Muscle layer of colon (tissue), 2 donors: Measurements from ENCODE around the gene MAN2C1.
A peak's percentile ranks its signal among the peaks of the same experiment; 100 is the strongest.

Experiments used
- H3K27ac ChIP-seq: one replicate; pipeline ENCODE4 v1.7.0; 2013; ENCODE audit warnings: low read depth, mild to moderate bottlenecking, low read length, moderate library complexity
- H3K27me3 ChIP-seq, 2 donors: one replicate each; pipeline ENCODE4 v1.7.0; 2013; ENCODE audit warnings: low read length in 2 of 2, mild to moderate bottlenecking in 2 of 2; ENCODE audit not compliant: insufficient read depth in 2 of 2, control insufficient read depth in 1 of 2
- H3K36me3 ChIP-seq: one replicate; pipeline ENCODE4 v1.7.0; 2013; ENCODE audit warnings: mild to moderate bottlenecking, low read length; ENCODE audit not compliant: insufficient read depth
- H3K4me1 ChIP-seq: one replicate; pipeline ENCODE4 v1.7.0; 2013; ENCODE audit warnings: mild to moderate bottlenecking, low read length; ENCODE audit not compliant: insufficient read depth
- H3K4me3 ChIP-seq, 2 donors: one replicate each; pipeline ENCODE4 v1.7.0; 2013; ENCODE audit warnings: low read length in 2 of 2, low read depth in 1 of 2, mild to moderate bottlenecking in 1 of 2, moderate library complexity in 1 of 2
- H3K9ac ChIP-seq: one replicate; pipeline ENCODE4 v1.7.0; 2013; ENCODE audit warnings: low read length
- H3K9me3 ChIP-seq: one replicate; pipeline ENCODE4 v1.7.0; 2013; ENCODE audit warnings: mild to moderate bottlenecking, low read length
- donor health status: abdominal sarcoma.
- donor health status: Adenocarcinoma of cecum.

Gene MAN2C1

DNA sequence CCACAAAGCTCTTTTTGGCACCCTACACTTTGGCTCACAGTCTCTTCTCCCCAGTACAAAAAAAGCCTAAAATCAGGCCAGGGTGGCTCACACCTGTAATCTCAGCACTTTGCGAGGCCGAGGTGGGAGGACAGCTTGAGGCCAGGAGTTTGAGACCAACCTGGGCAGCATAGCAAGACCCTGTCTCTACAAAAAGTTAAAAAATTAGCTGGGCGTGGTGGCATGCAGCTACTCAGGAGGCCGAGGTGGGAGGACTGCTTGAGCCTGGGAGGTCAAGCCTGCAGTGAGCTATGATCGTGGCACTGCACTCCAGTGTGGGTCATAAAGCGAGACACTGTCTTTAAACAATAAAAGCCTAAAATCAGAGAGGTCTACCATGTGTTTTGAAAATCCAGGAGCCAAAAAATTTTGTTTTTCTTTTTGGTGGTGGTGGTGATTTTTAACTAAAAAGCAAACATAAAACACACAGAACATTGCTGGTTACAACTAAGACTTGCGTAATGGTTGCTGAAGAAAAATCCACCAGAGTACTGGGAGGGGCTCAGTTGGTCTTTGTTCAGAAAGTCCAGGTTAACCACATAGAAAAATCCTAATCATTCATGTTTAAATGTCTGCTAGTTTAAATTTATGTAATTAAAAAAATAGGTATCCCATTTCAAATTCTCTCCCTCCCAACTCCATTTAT is 1.6 kb upstream of the MAN2C1 start:
- H3K4me3 ChIP-seq = no peak overlapping the region
- H3K36me3 ChIP-seq = peaks cover 64% of the 10 kb centered on the region
- no peak overlapping the region for H3K9ac ChIP-seq
- no peaks in the 10 kb centered on the region for H3K27me3 ChIP-seq
- H3K9me3 ChIP-seq = no peaks in the 10 kb centered on the region
- peaks cover 24% of the 10 kb centered on the region for H3K4me1 ChIP-seq
- no peak overlapping the region for H3K27ac ChIP-seq

DNA sequence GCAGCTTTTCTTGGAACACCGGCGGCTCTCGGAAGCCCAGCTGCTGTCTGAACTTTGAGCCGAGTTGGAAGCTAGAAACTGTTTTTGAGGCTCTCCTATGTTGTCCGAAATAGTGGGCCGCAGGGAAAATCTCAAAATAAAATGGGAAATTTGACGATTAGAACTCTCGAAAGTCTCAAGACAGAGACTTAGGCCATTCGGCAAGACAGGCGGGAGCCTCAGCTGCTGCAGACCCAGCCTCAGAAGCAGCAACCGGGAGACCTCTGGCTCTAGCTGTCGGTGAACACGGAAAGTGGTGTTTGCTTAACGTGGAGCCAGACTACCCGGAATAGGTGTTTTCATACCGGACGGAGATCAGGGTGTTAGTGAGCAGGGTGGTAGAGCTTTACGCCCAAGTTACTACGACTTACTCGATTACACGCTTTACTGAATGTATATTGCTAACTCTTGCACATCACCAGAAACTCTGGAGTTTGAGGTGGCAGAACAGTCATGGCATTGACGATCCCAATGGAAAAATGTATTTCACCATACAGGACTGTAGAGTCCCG is 357 bp upstream of the MAN2C1 start:
- no peaks in the 10 kb centered on the region for H3K27me3 ChIP-seq
- H3K4me1 ChIP-seq = peaks cover 24% of the 10 kb centered on the region
- peaks cover 62% of the 10 kb centered on the region for H3K36me3 ChIP-seq
- H3K4me3 ChIP-seq = peak overlapping the region; percentile 75 to 98
- H3K27ac ChIP-seq = peak overlapping the region; percentile 93
- no peaks in the 10 kb centered on the region for H3K9me3 ChIP-seq
- peak overlapping the region; percentile 89 for H3K9ac ChIP-seq

DNA sequence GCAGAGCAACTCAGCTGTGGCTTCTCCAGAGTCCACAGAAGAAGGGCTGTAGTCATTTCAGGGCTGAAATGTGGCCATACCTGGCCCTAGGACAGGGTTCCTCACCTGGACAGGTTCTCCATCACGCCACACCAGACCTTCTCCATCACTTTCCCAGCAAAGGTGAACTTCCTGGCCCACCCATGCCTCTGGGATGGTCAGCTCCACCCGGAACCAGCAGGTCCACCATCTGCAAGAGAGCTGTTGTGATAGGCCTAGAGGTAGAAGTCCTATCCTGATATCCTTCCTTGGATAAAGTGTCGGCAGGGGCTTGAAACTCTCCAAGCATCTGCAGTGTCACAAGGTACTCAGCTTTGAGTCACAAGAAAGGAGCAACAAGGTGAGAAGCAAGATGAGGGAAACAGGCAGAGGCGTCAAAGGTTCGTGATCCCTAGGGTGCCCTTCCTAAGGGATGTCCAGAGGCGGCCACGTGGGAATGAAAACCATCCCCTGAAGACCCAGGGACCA is 948 bp downstream of the MAN2C1 start:
- H3K27me3 ChIP-seq = no peaks in the 10 kb centered on the region
- H3K9ac ChIP-seq = peak overlapping the region; percentile 22
- H3K9me3 ChIP-seq = no peaks in the 10 kb centered on the region
- H3K27ac ChIP-seq = peak overlapping the region; percentile 93
- peaks cover 54% of the 10 kb centered on the region for H3K36me3 ChIP-seq
- peak overlapping the region; percentile 75 to 98 for H3K4me3 ChIP-seq
- H3K4me1 ChIP-seq = peaks cover 24% of the 10 kb centered on the region

DNA sequence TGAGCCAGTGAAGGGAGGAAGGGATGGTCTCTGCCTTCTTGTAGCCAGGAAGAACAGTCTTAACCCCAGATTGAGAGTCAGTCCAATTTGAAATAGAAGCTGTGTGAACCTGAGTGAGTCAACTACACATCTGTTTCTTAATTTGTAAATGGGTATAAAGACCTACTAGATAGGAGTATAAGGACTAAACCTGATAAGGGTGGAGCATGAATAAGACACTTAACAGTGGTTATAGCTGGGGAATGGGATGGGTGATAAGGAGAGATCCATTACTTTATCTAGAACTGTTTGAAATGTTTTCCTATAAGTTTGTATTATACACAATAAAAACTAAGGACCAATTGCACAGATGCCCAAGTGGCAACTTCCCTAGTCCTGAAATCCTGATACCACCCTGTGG is 1.4 kb downstream of the MAN2C1 start:
- H3K4me1 ChIP-seq = peaks cover 24% of the 10 kb centered on the region
- H3K27ac ChIP-seq = no peak overlapping the region
- H3K27me3 ChIP-seq = no peaks in the 10 kb centered on the region
- peak overlapping the region in 1 of 2 donors; percentile 75 for H3K4me3 ChIP-seq
- peaks cover 52% of the 10 kb centered on the region for H3K36me3 ChIP-seq
- no peaks in the 10 kb centered on the region for H3K9me3 ChIP-seq
- no peak overlapping the region for H3K9ac ChIP-seq

DNA sequence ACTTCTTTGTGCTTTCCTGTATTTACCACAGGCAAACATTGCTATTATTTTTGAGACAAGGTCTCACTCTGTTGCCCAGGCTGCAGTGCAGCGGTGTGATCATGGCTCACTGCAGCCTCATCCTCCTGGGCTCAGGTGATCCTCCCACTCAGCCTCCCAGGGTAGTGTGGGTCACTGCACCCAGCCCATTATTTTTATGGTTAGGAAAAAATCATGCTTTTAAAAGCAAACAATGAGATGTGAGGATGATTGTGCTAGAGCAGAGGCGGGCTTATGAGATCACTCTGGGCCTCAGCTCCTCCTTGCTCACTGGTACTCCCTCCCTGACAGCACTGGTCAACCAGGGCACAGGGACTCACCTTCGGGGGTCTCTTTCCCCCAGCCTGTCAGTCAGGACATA is 2.2 kb downstream of the MAN2C1 start:
- Histone ChIP-seq H3K9ac (no peak overlapping the region), H3K36me3 (peaks cover 53% of the 10 kb centered on the region), H3K4me1 (peaks cover 24% of the 10 kb centered on the region), H3K27me3 (no peaks in the 10 kb centered on the region), H3K4me3 (no peak overlapping the region), H3K27ac (no peak overlapping the region), H3K9me3 (no peaks in the 10 kb centered on the region)

DNA sequence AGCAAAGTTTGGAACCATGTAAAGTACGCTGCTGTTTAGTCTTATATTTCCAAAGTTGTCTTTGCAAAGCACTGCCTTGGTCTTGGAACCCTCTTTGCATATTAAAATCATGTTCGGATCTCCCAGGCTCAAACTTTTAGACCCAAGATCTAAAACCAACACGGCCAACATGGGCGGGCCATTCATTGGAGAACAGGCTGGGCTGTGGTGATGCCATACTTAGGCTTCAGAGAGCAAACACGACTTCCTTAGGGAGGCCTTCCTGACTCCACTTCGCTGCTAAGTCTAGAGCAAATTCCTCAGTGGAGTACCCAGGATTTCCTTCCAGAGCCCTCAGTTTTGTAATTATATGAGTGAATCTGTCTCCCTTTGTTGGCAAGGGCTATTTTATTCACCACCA is 3.5 kb downstream of the MAN2C1 start:
- Histone ChIP-seq H3K9ac (no peak overlapping the region), H3K4me1 (peaks cover 24% of the 10 kb centered on the region), H3K27me3 (no peaks in the 10 kb centered on the region), H3K9me3 (no peaks in the 10 kb centered on the region), H3K4me3 (no peak overlapping the region), H3K36me3 (peaks cover 56% of the 10 kb centered on the region), H3K27ac (no peak overlapping the region)

DNA sequence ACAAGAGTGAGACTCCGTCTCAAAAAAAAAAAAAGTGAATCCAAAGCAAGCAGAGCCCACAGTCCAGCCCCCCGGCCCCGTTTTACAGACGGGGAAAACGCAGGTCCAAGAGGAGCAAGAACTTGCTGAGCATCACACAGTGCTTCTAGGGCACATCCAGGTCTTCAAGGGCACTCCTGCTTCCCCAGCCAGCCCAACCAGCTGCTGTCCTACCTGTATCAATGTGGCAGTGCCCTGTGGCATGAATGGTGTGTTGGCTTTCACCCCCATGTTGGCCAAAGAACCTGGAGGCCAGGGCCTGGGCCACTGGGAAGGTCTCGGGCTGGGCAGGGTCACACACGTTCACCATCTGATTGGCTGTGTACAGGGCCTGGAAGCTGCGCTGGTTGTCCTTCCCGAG is 4.6 kb downstream of the MAN2C1 start:
- Histone ChIP-seq H3K4me1 (peaks cover 13% of the 10 kb centered on the region), H3K27ac (no peak overlapping the region), H3K9me3 (no peaks in the 10 kb centered on the region), H3K9ac (no peak overlapping the region), H3K27me3 (no peaks in the 10 kb centered on the region), H3K36me3 (peaks cover 60% of the 10 kb centered on the region), H3K4me3 (no peak overlapping the region)

DNA sequence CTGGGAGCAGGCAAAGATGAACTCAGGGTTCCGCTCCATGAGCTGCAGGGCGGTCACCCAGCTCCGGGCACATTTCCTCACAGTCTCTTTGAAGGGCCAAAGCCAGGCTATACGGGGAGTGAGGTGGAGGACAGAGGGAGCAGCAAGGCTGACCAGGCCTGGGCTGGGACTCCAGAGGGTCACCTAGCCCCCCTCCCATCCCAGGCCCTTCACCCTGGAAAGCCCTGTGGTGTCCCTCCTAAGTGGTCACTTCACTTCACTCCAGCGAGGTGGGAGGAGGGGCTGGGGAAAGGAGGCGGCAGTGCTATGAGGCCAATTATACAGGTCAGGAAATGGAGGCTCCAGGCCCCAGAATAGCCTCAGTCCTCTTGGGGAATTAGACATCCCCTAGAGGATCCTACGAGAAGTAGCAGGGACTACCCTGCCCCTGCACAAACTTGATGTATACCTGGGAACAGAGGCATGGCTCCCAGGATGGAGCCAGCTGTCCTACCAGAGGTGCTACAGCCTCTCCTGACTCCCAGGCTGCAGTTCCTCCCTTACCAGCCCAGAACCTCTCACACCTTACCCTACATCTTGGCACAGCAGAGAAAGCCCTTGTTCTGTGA is 5.7 kb downstream of the MAN2C1 start:
- Histone ChIP-seq H3K4me3 (no peak overlapping the region), H3K4me1 (peaks cover 11% of the 10 kb centered on the region), H3K9me3 (no peaks in the 10 kb centered on the region), H3K36me3 (peaks cover 66% of the 10 kb centered on the region), H3K9ac (no peak overlapping the region), H3K27me3 (no peaks in the 10 kb centered on the region), H3K27ac (no peak overlapping the region)

DNA sequence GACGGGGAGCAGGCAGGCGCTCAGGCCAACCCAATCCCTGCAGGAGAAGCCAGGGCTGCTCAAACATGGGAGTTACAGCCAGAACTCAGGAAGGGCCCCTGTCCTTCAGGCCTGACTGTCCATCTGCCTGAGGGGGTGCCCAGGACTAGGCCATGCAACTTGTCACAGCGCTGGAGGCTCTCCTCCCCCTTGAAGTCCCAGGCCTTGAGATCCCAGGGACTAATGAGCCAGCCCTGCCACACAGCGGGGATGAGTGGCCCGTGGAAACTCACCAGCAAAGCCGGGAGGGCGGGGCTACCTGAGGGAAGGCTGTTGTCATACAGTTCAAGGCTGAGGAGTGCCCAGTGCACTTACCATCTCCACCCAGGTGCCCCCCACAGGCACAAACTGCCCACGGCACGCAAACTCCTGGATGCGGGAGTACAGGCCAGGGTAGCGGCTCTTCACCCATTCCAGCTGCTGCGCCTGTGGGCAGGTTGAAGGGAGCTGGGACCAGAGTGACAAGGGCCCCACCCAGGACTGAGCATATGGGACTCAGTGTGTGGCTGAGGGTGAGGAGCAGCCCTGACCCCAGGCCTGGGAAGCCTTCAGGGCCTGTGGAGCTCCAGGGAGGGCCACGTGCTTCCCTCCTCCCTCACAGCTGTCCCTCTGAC is 6.3 kb downstream of the MAN2C1 start:
- peaks cover 4% of the 10 kb centered on the region for H3K4me1 ChIP-seq
- no peak overlapping the region for H3K4me3 ChIP-seq
- no peaks in the 10 kb centered on the region for H3K9me3 ChIP-seq
- no peak overlapping the region for H3K9ac ChIP-seq
- H3K36me3 ChIP-seq = peaks cover 65% of the 10 kb centered on the region
- no peak overlapping the region for H3K27ac ChIP-seq
- H3K27me3 ChIP-seq = no peaks in the 10 kb centered on the region

DNA sequence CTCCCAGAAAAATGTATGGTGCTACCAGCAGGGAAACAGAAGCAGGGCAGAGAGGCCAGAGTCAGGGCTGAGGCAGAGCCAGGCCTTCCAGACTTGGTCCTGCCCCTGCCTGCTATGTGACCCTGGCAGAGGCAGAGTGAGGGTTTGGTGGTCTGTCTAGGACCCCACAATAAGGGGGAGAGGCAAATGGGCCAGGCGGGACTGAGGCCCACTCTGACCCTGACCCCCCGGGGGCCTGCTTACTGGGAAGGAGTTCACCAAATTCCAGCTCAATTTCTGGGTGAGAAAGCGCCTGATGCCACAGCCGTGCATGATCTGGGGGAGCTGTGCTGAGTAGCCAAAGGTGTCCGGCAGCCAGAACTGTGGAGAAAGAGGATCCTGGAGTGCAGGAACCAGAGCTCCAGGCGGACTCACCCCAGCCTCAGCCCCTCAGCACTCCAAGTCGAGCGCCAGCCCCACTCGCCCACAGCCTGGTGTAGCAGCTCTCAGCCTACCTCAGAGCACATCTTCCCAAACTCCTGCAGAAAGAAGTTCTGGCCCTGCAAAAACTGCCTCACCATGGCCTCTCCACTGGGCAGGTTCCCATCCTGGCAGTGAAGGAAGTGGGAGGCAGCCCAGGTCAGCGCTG is 6.9 kb downstream of the MAN2C1 start:
- H3K4me1 ChIP-seq = no peaks in the 10 kb centered on the region
- no peak overlapping the region for H3K9ac ChIP-seq
- no peaks in the 10 kb centered on the region for H3K9me3 ChIP-seq
- H3K27me3 ChIP-seq = no peaks in the 10 kb centered on the region
- peaks cover 61% of the 10 kb centered on the region for H3K36me3 ChIP-seq
- H3K27ac ChIP-seq = no peak overlapping the region
- no peak overlapping the region for H3K4me3 ChIP-seq

DNA sequence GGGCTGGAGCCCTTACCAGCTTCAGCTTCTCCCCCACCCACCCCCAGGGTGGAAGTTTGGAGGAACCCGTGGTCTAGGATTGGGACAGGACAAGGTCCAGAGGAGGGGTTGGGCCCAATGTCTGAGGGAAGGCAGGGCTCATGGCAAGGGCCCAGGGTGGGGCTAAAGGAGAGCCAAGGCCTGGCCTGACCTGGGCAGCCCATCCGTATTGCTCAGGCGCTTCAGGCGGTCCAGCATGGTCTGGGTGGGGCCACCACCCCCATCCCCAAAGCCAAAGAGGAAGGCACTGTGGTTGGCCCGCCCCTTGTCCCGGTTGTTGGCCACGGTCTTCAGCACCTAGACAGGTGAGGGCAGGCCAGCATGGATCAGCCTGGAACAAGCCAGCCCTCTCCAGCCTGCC is 7.6 kb downstream of the MAN2C1 start:
- no peak overlapping the region for H3K27ac ChIP-seq
- no peaks in the 10 kb centered on the region for H3K27me3 ChIP-seq
- peaks cover 59% of the 10 kb centered on the region for H3K36me3 ChIP-seq
- H3K9me3 ChIP-seq = no peaks in the 10 kb centered on the region
- no peak overlapping the region for H3K4me3 ChIP-seq
- no peaks in the 10 kb centered on the region for H3K4me1 ChIP-seq
- H3K9ac ChIP-seq = no peak overlapping the region
